CD14-positive monocyte (primary cell): ENCODE results near the gene RBM4B. TPM values are rescaled to one million over a fixed set of nuclear protein-coding genes. Genes with fewer than 3 reads are reported as not detected.

Experiments used
- DNase-seq, 3 donors: peaks; one replicate each; pipeline ENCODE4 v3.0.0-alpha.2; 2011 to 2022
- H2AFZ ChIP-seq: 2 replicates; pipeline ENCODE4 v1.6.0; 2012; ENCODE audit warnings: mild to moderate bottlenecking, low read depth, low read length, inconsistent platforms; ENCODE audit not compliant: insufficient read depth, poor library complexity, severe bottlenecking
- H3K27ac ChIP-seq, 2 donors: 1 replicate in 1 of 2; 2 replicates in 1 of 2; pipeline ENCODE4 v1.5.1; 2012 to 2013; ENCODE audit warnings: low read length in 2 of 2, control low read depth in 1 of 2, inconsistent platforms in 1 of 2, low read depth in 1 of 2, mild to moderate bottlenecking in 1 of 2
- H3K27me3 ChIP-seq, 2 donors: one replicate each; pipeline versions ENCODE4 v1.6.0 to v1.6.1; 2011 to 2013; ENCODE audit warnings: low read length in 2 of 2; ENCODE audit not compliant: control insufficient read depth in 2 of 2, insufficient read depth in 2 of 2
- H3K36me3 ChIP-seq, 2 donors: replicated peaks in 1 of 2; 1 replicate in 1 of 2; 2 replicates in 1 of 2; pipeline versions ENCODE4 v1.5.1 to v1.6.1; 2012 to 2013; ENCODE audit warnings: low read length in 2 of 2, control low read depth in 1 of 2, inconsistent platforms in 1 of 2, mild to moderate bottlenecking in 1 of 2; ENCODE audit not compliant: insufficient read depth in 2 of 2, control insufficient read depth in 1 of 2
- H3K4me1 ChIP-seq, 2 donors: 1 replicate in 1 of 2; 2 replicates in 1 of 2; pipeline versions ENCODE4 v1.5.1 to v1.6.1; 2012 to 2013; ENCODE audit warnings: low read length in 2 of 2, control low read depth in 1 of 2, inconsistent platforms in 1 of 2, mild to moderate bottlenecking in 1 of 2, moderate library complexity in 1 of 2; ENCODE audit not compliant: insufficient read depth in 2 of 2, control insufficient read depth in 1 of 2
- H3K4me2 ChIP-seq: replicated peaks from 2 replicates; pipeline ENCODE3; 2012; ENCODE audit warnings: low read length, moderate library complexity, mild to moderate bottlenecking; ENCODE audit not compliant: poor library complexity, severe bottlenecking; ENCODE audit errors: extremely low read depth
- H3K4me3 ChIP-seq, 3 experiments: fragments of 200-600 bp in 1 of 3; sonication (generic) in 1 of 3; replicated peaks in 1 of 3; 1 replicate in 2 of 3; 2 replicates in 1 of 3; pipeline ENCODE4 v1.5.1; 2011 to 2013; ENCODE audit warnings: low read length in 3 of 3, mild to moderate bottlenecking in 3 of 3, control low read depth in 2 of 3, low read depth in 2 of 3, inconsistent platforms in 1 of 3, moderate library complexity in 1 of 3
- H3K79me2 ChIP-seq: 2 replicates; pipeline ENCODE4 v1.6.0; 2012; ENCODE audit warnings: mild to moderate bottlenecking, control low read depth, inconsistent platforms, low read length, moderate library complexity; ENCODE audit not compliant: insufficient read depth
- H3K9ac ChIP-seq: 2 replicates; pipeline ENCODE4 v1.6.0; 2017; ENCODE audit warnings: low read length, mild to moderate bottlenecking; ENCODE audit not compliant: insufficient read depth, poor library complexity, severe bottlenecking
- H3K9me3 ChIP-seq, 2 donors: replicated peaks in 1 of 2; 1 replicate in 1 of 2; 2 replicates in 1 of 2; pipeline versions ENCODE4 v1.5.1 to v1.6.1; 2012 to 2013; ENCODE audit warnings: low read length in 2 of 2, control low read depth in 1 of 2; ENCODE audit not compliant: control insufficient read depth in 1 of 2, insufficient read depth in 1 of 2
- H4K20me1 ChIP-seq: 2 replicates; pipeline ENCODE4 v1.6.0; 2012; ENCODE audit warnings: mild to moderate bottlenecking, low read length, control low read depth, moderate library complexity; ENCODE audit not compliant: insufficient read depth
- H3K27ac Mint-ChIP-seq, 7 donors: one replicate each; pipeline ENCODE4 v1.8.0; 2020; ENCODE audit warnings: mild to moderate bottlenecking in 7 of 7, mixed read lengths in 7 of 7, moderate library complexity in 6 of 7, inconsistent platforms in 2 of 7
- H3K27me3 Mint-ChIP-seq, 3 donors: one replicate each; pipeline ENCODE4 v1.8.0; 2021 to 2022; ENCODE audit warnings: low read depth in 3 of 3, mild to moderate bottlenecking in 3 of 3, mixed read lengths in 3 of 3, moderate library complexity in 3 of 3, inconsistent platforms in 1 of 3
- H3K36me3 Mint-ChIP-seq, 2 donors: one replicate each; pipeline ENCODE4 v1.8.0; 2020; ENCODE audit warnings: mixed read lengths in 2 of 2, inconsistent platforms in 1 of 2, mild to moderate bottlenecking in 1 of 2
- H3K4me1 Mint-ChIP-seq: one replicate; pipeline ENCODE4 v1.8.0; 2020; ENCODE audit warnings: mild to moderate bottlenecking, mixed read lengths
- H3K4me3 Mint-ChIP-seq, 2 donors: one replicate each; pipeline ENCODE4 v1.8.0; 2020; ENCODE audit warnings: mild to moderate bottlenecking in 2 of 2, mixed read lengths in 2 of 2, moderate library complexity in 1 of 2
- H3K9me3 Mint-ChIP-seq, 7 donors: one replicate each; pipeline ENCODE4 v1.8.0; 2020 to 2022; ENCODE audit warnings: mixed read lengths in 7 of 7, mild to moderate bottlenecking in 6 of 7, moderate library complexity in 6 of 7, inconsistent platforms in 2 of 7
- WGBS: methylation state at CpG from one replicate; pipeline ENCODE4 v1.1.5; 2013; ENCODE audit warnings: missing lambda C conversion rate; ENCODE audit not compliant: insufficient coverage; 5-methylcytosine and 5-hydroxymethylcytosine counted together
- intact Hi-C, 2 donors: fragments of 100-400 bp; cut with micrococcal nuclease; formaldehyde crosslinking; loops; one replicate each; pipeline versions ENCODE4 v1.15.0 to v1.15.1; 2023
- polyA plus RNA-seq, 3 donors: library from polyadenylated mRNA; depleted of rRNA in 1 of 3; unstranded in 2 of 3; stranded (reverse) in 1 of 3; fragments of 300-500 nt in 2 of 3; fragments of >200 nt in 1 of 3; fragmentation: Illumina TruSeq in 2 of 3; gene quantifications; 1 replicate in 2 of 3; 2 replicates in 1 of 3; pipeline ENCODE4 v1.2.3, GENCODE V29; 2012 to 2021
- TF ChIP-seq, protein P1 (sequence below): fragments of 200-600 bp; IDR thresholded peaks from one replicate; pipeline ENCODE4 v1.8.0; 2022; ENCODE audit warnings: antibody characterized with exemption, mild to moderate bottlenecking

Gene RBM4B
- polyA plus RNA-seq, 3 donors, result 7.8 to 14.3 (median 11.2) TPM

DNA sequence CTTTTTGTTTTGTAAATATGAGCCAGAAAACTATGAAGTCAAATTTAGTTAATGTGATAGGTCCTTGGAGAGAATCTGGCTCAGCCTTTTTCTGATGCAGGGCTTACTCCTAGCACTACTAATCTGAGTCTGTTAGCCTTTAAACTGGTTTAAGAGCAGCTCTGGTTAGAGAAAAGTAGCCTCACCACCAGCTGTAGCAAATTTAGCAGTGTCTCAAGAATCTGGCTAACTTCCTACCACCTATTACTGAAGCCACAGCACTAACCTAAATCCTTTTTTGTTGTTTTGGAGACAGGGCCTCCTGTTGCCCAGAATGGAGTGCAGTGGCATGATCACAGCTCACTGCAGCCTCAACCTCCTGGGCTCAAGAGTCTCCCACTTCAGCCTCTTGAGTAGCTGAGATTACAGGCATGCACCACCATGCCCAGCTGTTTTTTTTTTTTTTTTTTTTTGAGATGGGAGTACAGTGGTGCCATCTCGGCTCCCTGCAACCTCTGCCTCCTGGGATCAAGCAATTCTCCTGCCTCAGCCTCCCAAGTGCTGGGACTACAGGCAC is 13.9 kb downstream of the RBM4B start:
- peaks cover 60% of the 10 kb centered on the region for H3K79me2 ChIP-seq
- H3K4me1 ChIP-seq, result peaks cover 12 to 13% of the 10 kb centered on the region in 2 donors
- no peak for DNase-seq
- H3K27ac ChIP-seq, result no peak overlapping the region
- no CpG with 5 or more reads among the region's 1 CpG for WGBS
- intact Hi-C loops, result no loop called here
- no peaks in the 10 kb centered on the region for H3K9me3 ChIP-seq
- no peak overlapping the region for H3K4me3 ChIP-seq
- TF ChIP-seq, protein P1, sequence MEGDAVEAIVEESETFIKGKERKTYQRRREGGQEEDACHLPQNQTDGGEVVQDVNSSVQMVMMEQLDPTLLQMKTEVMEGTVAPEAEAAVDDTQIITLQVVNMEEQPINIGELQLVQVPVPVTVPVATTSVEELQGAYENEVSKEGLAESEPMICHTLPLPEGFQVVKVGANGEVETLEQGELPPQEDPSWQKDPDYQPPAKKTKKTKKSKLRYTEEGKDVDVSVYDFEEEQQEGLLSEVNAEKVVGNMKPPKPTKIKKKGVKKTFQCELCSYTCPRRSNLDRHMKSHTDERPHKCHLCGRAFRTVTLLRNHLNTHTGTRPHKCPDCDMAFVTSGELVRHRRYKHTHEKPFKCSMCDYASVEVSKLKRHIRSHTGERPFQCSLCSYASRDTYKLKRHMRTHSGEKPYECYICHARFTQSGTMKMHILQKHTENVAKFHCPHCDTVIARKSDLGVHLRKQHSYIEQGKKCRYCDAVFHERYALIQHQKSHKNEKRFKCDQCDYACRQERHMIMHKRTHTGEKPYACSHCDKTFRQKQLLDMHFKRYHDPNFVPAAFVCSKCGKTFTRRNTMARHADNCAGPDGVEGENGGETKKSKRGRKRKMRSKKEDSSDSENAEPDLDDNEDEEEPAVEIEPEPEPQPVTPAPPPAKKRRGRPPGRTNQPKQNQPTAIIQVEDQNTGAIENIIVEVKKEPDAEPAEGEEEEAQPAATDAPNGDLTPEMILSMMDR, result no peak
- H2AFZ ChIP-seq, result no peak overlapping the region
- no peak overlapping the region for H3K4me2 ChIP-seq
- Mint-ChIP-seq H3K27ac (peak overlapping the region in 1 of 7 donors; percentile 21), H3K27me3 (no peaks in the 10 kb centered on the region), H3K36me3 (peaks cover 50 to 81% of the 10 kb centered on the region in 2 donors), H3K4me1 (peaks cover 10% of the 10 kb centered on the region), H3K9me3 (no peaks in the 10 kb centered on the region), H3K4me3 (no peak overlapping the region)
- no peaks in the 10 kb centered on the region for H3K27me3 ChIP-seq
- H3K36me3 ChIP-seq, result peaks cover 45 to 73% of the 10 kb centered on the region in 2 donors
- H3K9ac ChIP-seq, result no peak overlapping the region
- H4K20me1 ChIP-seq, result peaks cover 41% of the 10 kb centered on the region

DNA sequence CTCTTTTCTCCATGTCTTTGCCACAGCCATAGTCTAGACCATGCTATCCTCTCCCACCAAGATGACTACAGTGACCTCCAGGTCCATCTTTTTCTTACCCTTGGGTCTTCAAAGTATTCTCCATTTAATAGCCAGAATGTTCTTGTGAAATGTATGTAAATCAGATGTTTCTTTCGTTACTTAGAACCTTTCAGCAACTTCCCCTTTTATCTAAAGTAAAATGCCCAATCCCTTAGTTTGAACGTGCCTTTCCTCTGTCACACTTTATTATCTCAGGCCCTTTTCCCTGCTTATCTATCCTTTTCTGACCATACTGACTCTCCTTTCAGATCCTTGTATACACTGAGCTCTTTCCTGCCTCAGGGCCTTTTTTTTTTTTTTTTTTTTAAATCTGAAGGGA is 17.9 kb downstream of the RBM4B start:
- intact Hi-C loops, result no loop called here
- TF ChIP-seq, protein P1, result no peak
- Mint-ChIP-seq H3K9me3 (no peaks in the 10 kb centered on the region), H3K4me1 (peaks cover 10% of the 10 kb centered on the region), H3K27me3 (no peaks in the 10 kb centered on the region), H3K36me3 (peaks cover 27 to 81% of the 10 kb centered on the region in 2 donors), H3K4me3 (peak overlapping the region in 1 of 2 donors; percentile 62), H3K27ac (peak overlapping the region; percentile 64 to 86 (median 85))
- DNase-seq, result peak in 2 of 3 donors; percentile 33 to 49
- no peaks in the 10 kb centered on the region for H3K9me3 ChIP-seq
- peak overlapping the region; percentile 30 for H3K4me2 ChIP-seq
- 0% methylated on average over 1 of the region's 2 CpGs for WGBS
- peaks cover 59% of the 10 kb centered on the region for H3K79me2 ChIP-seq
- peaks cover 23% of the 10 kb centered on the region for H4K20me1 ChIP-seq
- H3K36me3 ChIP-seq, result peaks cover 23 to 59% of the 10 kb centered on the region in 2 donors
- H3K27ac ChIP-seq, result peak overlapping the region in 1 of 2 donors; percentile 60
- H3K27me3 ChIP-seq, result no peaks in the 10 kb centered on the region
- peaks cover 12 to 13% of the 10 kb centered on the region in 2 donors for H3K4me1 ChIP-seq
- H3K9ac ChIP-seq, result no peak overlapping the region
- peak overlapping the region in 1 of 3 experiments; percentile 14 for H3K4me3 ChIP-seq
- H2AFZ ChIP-seq, result peak overlapping the region; percentile 24
